NCI-H2107 treated with DMSO at 0.1 percent for 48 hours (cell line): ENCODE measurements around the gene EFNB1.

Experiments
- DNase-seq: peaks from one replicate; lab custom pipeline; 2025; ENCODE audit not compliant: unreplicated experiment; lab: John Stamatoyannopoulos, UW

The EFNB1 gene

GRCh38 chrX:68827256-68827655, 1.6 kb upstream of the EFNB1 start:
- no peak for DNase-seq

- peak; percentile 46 for DNase-seq
These were observed 785 bp upstream of the EFNB1 start for GRCh38 chrX:68827848-68828624.

GRCh38 chrX:68829582-68830418, 979 bp downstream of the EFNB1 start:
- DNase-seq, result no peak

- DNase-seq, result no peak
These were observed 1.9 kb downstream of the EFNB1 start for GRCh38 chrX:68830419-68831404.

- DNase-seq, result no peak
These were observed 2.7 kb downstream of the EFNB1 start for GRCh38 chrX:68831405-68832100.

GRCh38 chrX:68832101-68832416, 3.2 kb downstream of the EFNB1 start:
- no peak for DNase-seq

GRCh38 chrX:68832516-68833447, 4.0 kb downstream of the EFNB1 start:
- DNase-seq, result no peak

- no peak for DNase-seq
These were observed 4.6 kb downstream of the EFNB1 start for GRCh38 chrX:68833448-68833805.

- no peak for DNase-seq
These were observed 5.1 kb downstream of the EFNB1 start for GRCh38 chrX:68833855-68834331.

- no peak for DNase-seq
These were observed 5.7 kb downstream of the EFNB1 start for GRCh38 chrX:68834371-68835103.

- no peak for DNase-seq
These were observed 6.3 kb downstream of the EFNB1 start for GRCh38 chrX:68835104-68835442.

- no peak for DNase-seq
These were observed 6.6 kb downstream of the EFNB1 start for GRCh38 chrX:68835468-68835867.

GRCh38 chrX:68837119-68837518, 8.3 kb downstream of the EFNB1 start:
- DNase-seq, result no peak

- DNase-seq, result no peak
These were observed 9.7 kb downstream of the EFNB1 start for GRCh38 chrX:68838571-68838910.

- DNase-seq, result no peak
These were observed 10.9 kb downstream of the EFNB1 start for GRCh38 chrX:68839771-68840170.

- DNase-seq, result no peak
These were observed 11.4 kb downstream of the EFNB1 start for GRCh38 chrX:68840256-68840655.

GRCh38 chrX:68841251-68842049, 12.6 kb downstream of the EFNB1 start:
- DNase-seq, result no peak

GRCh38 chrX:68842351-68842750, 13.5 kb downstream of the EFNB1 start:
- DNase-seq, result no peak
